EL (cell line): Measurements from ENCODE around the gene EFEMP1.

Experiments
- DNase-seq: peaks from one replicate; pipeline ENCODE4 v3.0.0-alpha.2; 2016

EFEMP1 gene

GRCh38 chr2:55923091-55923981 is at the start of gene EFEMP1:
Gene EFEMP1, minus strand, starts transcription at chr2:55923782. Its CDS starts 1,342 bp downstream, at chr2:55922440.
- DNase-seq: peak; percentile 73

- no peak for DNase-seq
Measured at GRCh38 chr2:55970500-55970899, 46.9 kb upstream of the EFEMP1 start.

GRCh38 chr2:55968941-55969340 is 45.4 kb upstream of the EFEMP1 start:
- DNase-seq: peak; percentile 18

- no peak for DNase-seq
Measured at GRCh38 chr2:55966401-55967118, 43.0 kb upstream of the EFEMP1 start.

- no peak for DNase-seq
Measured at GRCh38 chr2:55965966-55966365, 42.4 kb upstream of the EFEMP1 start.

- DNase-seq: no peak
Measured at GRCh38 chr2:55965276-55965675, 41.7 kb upstream of the EFEMP1 start.

- DNase-seq: no peak
Measured at GRCh38 chr2:55962915-55963314, 39.3 kb upstream of the EFEMP1 start.

- DNase-seq: peak; percentile 66
Measured at GRCh38 chr2:55961318-55961911, 37.8 kb upstream of the EFEMP1 start.

GRCh38 chr2:55958756-55959155 is 35.2 kb upstream of the EFEMP1 start:
- DNase-seq: no peak

GRCh38 chr2:55957142-55957541 is 33.6 kb upstream of the EFEMP1 start:
- DNase-seq: no peak

- DNase-seq: peak; percentile 26
Measured at GRCh38 chr2:55954306-55955035, 30.9 kb upstream of the EFEMP1 start.

GRCh38 chr2:55952415-55952814 is 28.8 kb upstream of the EFEMP1 start:
- DNase-seq: no peak

- no peak for DNase-seq
Measured at GRCh38 chr2:55951533-55951932, 28.0 kb upstream of the EFEMP1 start.

- no peak for DNase-seq
Measured at GRCh38 chr2:55949613-55950012, 26.0 kb upstream of the EFEMP1 start.

GRCh38 chr2:55949211-55949610 is 25.6 kb upstream of the EFEMP1 start:
- no peak for DNase-seq

GRCh38 chr2:55948176-55948923 is 24.8 kb upstream of the EFEMP1 start:
- no peak for DNase-seq

GRCh38 chr2:55947752-55948151 is 24.2 kb upstream of the EFEMP1 start:
- no peak for DNase-seq

GRCh38 chr2:55946793-55947192 is 23.2 kb upstream of the EFEMP1 start:
- DNase-seq: no peak

- no peak for DNase-seq
Measured at GRCh38 chr2:55943466-55943865, 19.9 kb upstream of the EFEMP1 start.

GRCh38 chr2:55936351-55936750 is 12.8 kb upstream of the EFEMP1 start:
- DNase-seq: no peak

- DNase-seq: no peak
Measured at GRCh38 chr2:55934337-55934736, 10.8 kb upstream of the EFEMP1 start.

GRCh38 chr2:55932843-55933242 is 9.3 kb upstream of the EFEMP1 start:
- no peak for DNase-seq
